ENCODE results near the gene SPIN2B.
"Not testable (repeated sequence)": the region's sequence is repeated elsewhere in the genome, so short reads cannot be mapped to it uniquely, and the experiment has no call there.

GRCh38 chrX:57133284-57133683 is 11.9 kb upstream of the SPIN2B start:
- not testable (repeated sequence) for TF ChIP-seq CTCF, POLR2A (IDR thresholded peaks at IDR 0.05)

Data from adrenal gland (tissue), 5 donors.